H9 (cell line): ENCODE data around the gene SARS1. TPM values are rescaled to one million over a fixed set of nuclear protein-coding genes. Genes with fewer than 3 reads are reported as not detected.

Experiments used
- DNase-seq: peaks from one replicate; pipeline ENCODE4 v3.0.0-alpha.2; 2017
- H2AFZ ChIP-seq: one replicate; pipeline ENCODE4 v1.6.1; 2013; ENCODE audit warnings: mild to moderate bottlenecking, low read length, control low read depth, moderate library complexity
- H2AK5ac ChIP-seq: 2 replicates; pipeline ENCODE4 v1.6.1; 2013; ENCODE audit warnings: low read length, control low read depth, mixed read lengths; ENCODE audit not compliant: insufficient read length
- H2BK120ac ChIP-seq: one replicate; pipeline ENCODE4 v1.6.1; 2013; ENCODE audit warnings: low read depth, mild to moderate bottlenecking, low read length, control low read depth, inconsistent platforms; ENCODE audit not compliant: poor library complexity, severe bottlenecking
- H2BK12ac ChIP-seq: 2 replicates; pipeline ENCODE4 v1.6.1; 2013; ENCODE audit warnings: low read length, control low read depth, mixed read lengths, low read depth; ENCODE audit not compliant: insufficient read length
- H2BK15ac ChIP-seq: 2 replicates; pipeline ENCODE4 v1.6.1; 2013; ENCODE audit warnings: low read depth, low read length, control low read depth
- H2BK20ac ChIP-seq: one replicate; pipeline ENCODE4 v1.6.1; 2013; ENCODE audit warnings: low read depth, mild to moderate bottlenecking, low read length, control low read depth, inconsistent platforms; ENCODE audit not compliant: poor library complexity, severe bottlenecking
- H2BK5ac ChIP-seq: 2 replicates; pipeline ENCODE4 v1.6.1; 2013; ENCODE audit warnings: low read length, control low read depth, mixed read lengths; ENCODE audit not compliant: insufficient read length
- H3K14ac ChIP-seq: 2 replicates; pipeline ENCODE4 v1.6.1; 2013; ENCODE audit warnings: low read length, control low read depth; ENCODE audit not compliant: insufficient read depth
- H3K18ac ChIP-seq: 2 replicates; pipeline ENCODE4 v1.6.1; 2013; ENCODE audit warnings: low read depth, mild to moderate bottlenecking, mixed read lengths, low read length, control low read depth; ENCODE audit not compliant: insufficient read length
- H3K23ac ChIP-seq: 2 replicates; pipeline ENCODE4 v1.6.1; 2013; ENCODE audit warnings: low read length, control low read depth, mixed read lengths, low read depth; ENCODE audit not compliant: insufficient read length
- H3K23me2 ChIP-seq: 2 replicates; pipeline ENCODE4 v1.6.1; 2013; ENCODE audit warnings: low read depth, mild to moderate bottlenecking, mixed read lengths, low read length, control low read depth; ENCODE audit not compliant: insufficient read length, poor library complexity, severe bottlenecking
- H3K27ac ChIP-seq: 2 replicates; pipeline ENCODE4 v1.5.1; 2013; ENCODE audit warnings: low read length, control low read depth, mixed read lengths, low read depth; ENCODE audit not compliant: insufficient read length
- H3K27me3 ChIP-seq: 2 replicates; pipeline ENCODE4 v1.6.1; 2013; ENCODE audit warnings: low read length, control low read depth, inconsistent platforms; ENCODE audit not compliant: insufficient read depth
- H3K4ac ChIP-seq: 2 replicates; pipeline ENCODE4 v1.6.1; 2013; ENCODE audit warnings: low read depth, mild to moderate bottlenecking, control low read depth, inconsistent platforms, low read length, moderate library complexity
- H3K4me1 ChIP-seq: 2 replicates; pipeline ENCODE4 v1.6.1; 2013; ENCODE audit warnings: low read length, control low read depth, inconsistent platforms; ENCODE audit not compliant: insufficient read depth
- H3K4me2 ChIP-seq: 2 replicates; pipeline ENCODE4 v1.6.1; 2013; ENCODE audit warnings: low read length, control low read depth, mixed read lengths; ENCODE audit not compliant: insufficient read length, insufficient read depth
- H3K56ac ChIP-seq: 2 replicates; pipeline ENCODE4 v1.6.1; 2013; ENCODE audit warnings: low read depth, mild to moderate bottlenecking, mixed read lengths, low read length, control low read depth; ENCODE audit not compliant: insufficient read length
- H3K79me1 ChIP-seq: 2 replicates; pipeline ENCODE4 v1.6.1; 2013; ENCODE audit warnings: low read depth, mild to moderate bottlenecking, moderate library complexity, low read length, control low read depth, inconsistent platforms; ENCODE audit not compliant: insufficient read depth, poor library complexity, severe bottlenecking
- H3K79me2 ChIP-seq: 2 replicates; pipeline ENCODE4 v1.6.1; 2013; ENCODE audit warnings: low read length, control low read depth, inconsistent platforms; ENCODE audit not compliant: insufficient read depth
- H3K9ac ChIP-seq: 2 replicates; pipeline ENCODE4 v1.6.1; 2013; ENCODE audit warnings: low read length, control low read depth, mixed read lengths; ENCODE audit not compliant: insufficient read length; ENCODE audit errors: extremely low read depth
- H3K9me3 ChIP-seq: one replicate; pipeline ENCODE4 v1.6.1; 2013; ENCODE audit warnings: low read depth, low read length, inconsistent platforms; ENCODE audit not compliant: control insufficient read depth
- H3T11ph ChIP-seq: one replicate; pipeline ENCODE4 v1.6.1; 2013; ENCODE audit warnings: mild to moderate bottlenecking, low read length, control low read depth, inconsistent platforms
- H4K20me1 ChIP-seq: one replicate; pipeline ENCODE4 v1.6.1; 2013; ENCODE audit not compliant: control insufficient read depth, insufficient read length, insufficient read depth
- H4K5ac ChIP-seq: 2 replicates; pipeline ENCODE4 v1.6.1; 2013; ENCODE audit warnings: low read depth, mild to moderate bottlenecking, mixed read lengths, low read length, control low read depth; ENCODE audit not compliant: insufficient read length
- H4K8ac ChIP-seq: replicated peaks from 2 replicates; pipeline ENCODE4 v1.6.1; 2013; ENCODE audit warnings: low read length, control low read depth, mixed read lengths, low read depth; ENCODE audit not compliant: insufficient read length
- H4K91ac ChIP-seq: 2 replicates; pipeline ENCODE4 v1.6.1; 2013; ENCODE audit warnings: low read depth, mild to moderate bottlenecking, moderate library complexity, mixed read lengths, low read length, control low read depth; ENCODE audit not compliant: insufficient read length
- H3K27ac Mint-ChIP-seq, 3 experiments: 2 replicates in 2 of 3; 3 replicates in 1 of 3; pipeline ENCODE4 v1.8.0; 2020 to 2021; ENCODE audit warnings: mixed read lengths in 3 of 3, mild to moderate bottlenecking in 1 of 3, moderate library complexity in 1 of 3
- H3K27me3 Mint-ChIP-seq: 2 replicates; pipeline ENCODE4 v1.8.0; 2021; ENCODE audit warnings: low read depth, mild to moderate bottlenecking, moderate library complexity, mixed read lengths
- H3K36me3 Mint-ChIP-seq, 3 experiments: 2 replicates in 2 of 3; 3 replicates in 1 of 3; pipeline ENCODE4 v1.8.0; 2020 to 2021; ENCODE audit warnings: low read depth in 3 of 3, mixed read lengths in 3 of 3; ENCODE audit not compliant: insufficient read depth in 1 of 3
- H3K4me1 Mint-ChIP-seq, 2 experiments: 2 replicates each; pipeline ENCODE4 v1.8.0; 2020; ENCODE audit warnings: mixed read lengths in 2 of 2
- H3K4me3 Mint-ChIP-seq, 2 experiments: 2 replicates in 1 of 2; 3 replicates in 1 of 2; pipeline ENCODE4 v1.8.0; 2020 to 2021; ENCODE audit warnings: mild to moderate bottlenecking in 2 of 2, mixed read lengths in 2 of 2, moderate library complexity in 1 of 2
- H3K9me3 Mint-ChIP-seq, 2 experiments: 2 replicates in 1 of 2; 3 replicates in 1 of 2; pipeline ENCODE4 v1.8.0; 2020; ENCODE audit warnings: mild to moderate bottlenecking in 2 of 2, mixed read lengths in 2 of 2, moderate library complexity in 1 of 2
- WGBS: extraction: QIAGEN DNeasy Blood & Tissue Kit; methylation state at CpG from one replicate; pipeline ENCODE4 v1.1.7; 2013; ENCODE audit warnings: missing lambda C conversion rate, low lambda C conversion rate, mixed read lengths; ENCODE audit not compliant: insufficient read length; ENCODE audit errors: extremely low coverage; 5-methylcytosine and 5-hydroxymethylcytosine counted together
- total RNA-seq: library from RNA; stranded (reverse); gene quantifications from 2 replicates; pipeline ENCODE4 v1.2.1, GENCODE V29; 2021
- TF ChIP-seq, protein P1 (sequence below): fragments of 200-600 bp; sonication (generic); conservative IDR thresholded peaks from 3 replicates; pipeline ENCODE4 v1.8.0; 2021; ENCODE audit warnings: antibody characterized with exemption, mild to moderate bottlenecking

SARS1 gene
- total RNA-seq, 1 experiment from 2014 or later = 139 TPM

GRCh38 chr1:109185357-109185756, 28.4 kb upstream of the SARS1 start:
- H3K27ac Mint-ChIP-seq = no peak overlapping the region
- H4K8ac ChIP-seq = no peak overlapping the region
- no peaks in the 10 kb centered on the region for H3K9me3 ChIP-seq
- no peak overlapping the region for H3K23ac ChIP-seq
- DNase-seq = no peak
- H2BK12ac ChIP-seq = no peak overlapping the region
- H4K91ac ChIP-seq = no peak overlapping the region
- H3K4me3 Mint-ChIP-seq = no peak overlapping the region
- H3K36me3 Mint-ChIP-seq = no peaks in the 10 kb centered on the region
- no peak overlapping the region for H2AFZ ChIP-seq
- no peak overlapping the region for H2BK15ac ChIP-seq
- no peak overlapping the region for H3K14ac ChIP-seq
- no peak overlapping the region for H2AK5ac ChIP-seq
- peaks cover 7% of the 10 kb centered on the region for H3K27me3 Mint-ChIP-seq
- H2BK120ac ChIP-seq = no peak overlapping the region
- H3K79me2 ChIP-seq = no peaks in the 10 kb centered on the region
- H3K23me2 ChIP-seq = no peaks in the 10 kb centered on the region
- H3K4me1 ChIP-seq = no peaks in the 10 kb centered on the region
- no peak overlapping the region for H4K5ac ChIP-seq
- no peaks in the 10 kb centered on the region for H3K79me1 ChIP-seq
- no peaks in the 10 kb centered on the region for H3K27me3 ChIP-seq
- no CpG with 5 or more reads among the region's 8 CpGs for WGBS
- H3K9me3 Mint-ChIP-seq = no peaks in the 10 kb centered on the region
- peaks cover 16 to 19% of the 10 kb centered on the region in 2 experiments for H3K4me1 Mint-ChIP-seq
- no peak overlapping the region for H3T11ph ChIP-seq
- no peaks in the 10 kb centered on the region for H4K20me1 ChIP-seq
- H3K9ac ChIP-seq = no peak overlapping the region
- H2BK20ac ChIP-seq = no peak overlapping the region
- no peak overlapping the region for H3K27ac ChIP-seq
- TF ChIP-seq, protein P1, sequence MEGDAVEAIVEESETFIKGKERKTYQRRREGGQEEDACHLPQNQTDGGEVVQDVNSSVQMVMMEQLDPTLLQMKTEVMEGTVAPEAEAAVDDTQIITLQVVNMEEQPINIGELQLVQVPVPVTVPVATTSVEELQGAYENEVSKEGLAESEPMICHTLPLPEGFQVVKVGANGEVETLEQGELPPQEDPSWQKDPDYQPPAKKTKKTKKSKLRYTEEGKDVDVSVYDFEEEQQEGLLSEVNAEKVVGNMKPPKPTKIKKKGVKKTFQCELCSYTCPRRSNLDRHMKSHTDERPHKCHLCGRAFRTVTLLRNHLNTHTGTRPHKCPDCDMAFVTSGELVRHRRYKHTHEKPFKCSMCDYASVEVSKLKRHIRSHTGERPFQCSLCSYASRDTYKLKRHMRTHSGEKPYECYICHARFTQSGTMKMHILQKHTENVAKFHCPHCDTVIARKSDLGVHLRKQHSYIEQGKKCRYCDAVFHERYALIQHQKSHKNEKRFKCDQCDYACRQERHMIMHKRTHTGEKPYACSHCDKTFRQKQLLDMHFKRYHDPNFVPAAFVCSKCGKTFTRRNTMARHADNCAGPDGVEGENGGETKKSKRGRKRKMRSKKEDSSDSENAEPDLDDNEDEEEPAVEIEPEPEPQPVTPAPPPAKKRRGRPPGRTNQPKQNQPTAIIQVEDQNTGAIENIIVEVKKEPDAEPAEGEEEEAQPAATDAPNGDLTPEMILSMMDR = no peak
- no peak overlapping the region for H2BK5ac ChIP-seq
- no peak overlapping the region for H3K4me2 ChIP-seq
- no peak overlapping the region for H3K18ac ChIP-seq
- no peak overlapping the region for H3K4ac ChIP-seq
- no peak overlapping the region for H3K56ac ChIP-seq
